ENCODE results near the gene SNRPD1.
A peak's percentile ranks its signal among the peaks of the same experiment; 100 is the strongest.
"Not testable (repeated sequence)": the region's sequence is repeated elsewhere in the genome, so short reads cannot be mapped to it uniquely, and the experiment has no call there.

Gene SNRPD1

DNA sequence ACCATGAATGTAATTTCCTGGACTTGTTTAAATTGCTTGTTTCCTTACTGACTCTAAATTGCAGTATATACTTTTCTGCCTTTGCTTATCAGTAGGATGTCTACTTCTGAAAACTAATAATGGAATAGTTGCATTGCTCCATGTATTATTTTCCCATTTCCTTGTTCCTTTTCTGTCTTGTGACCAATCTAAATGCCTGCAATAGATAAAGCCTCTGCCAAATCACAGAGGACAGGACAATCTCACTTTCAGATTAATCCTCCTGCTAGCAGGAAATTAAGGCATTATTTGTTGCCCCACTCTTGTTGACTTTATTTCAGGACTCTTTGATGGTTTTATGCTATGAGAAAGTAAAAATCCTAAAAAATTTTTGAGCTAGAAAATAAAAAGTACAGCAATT lies 6.9 kb upstream of the SNRPD1 start:
- DNase-seq (ENCODE audit: low read depth): no peak
- TF ChIP-seq, protein P1, sequence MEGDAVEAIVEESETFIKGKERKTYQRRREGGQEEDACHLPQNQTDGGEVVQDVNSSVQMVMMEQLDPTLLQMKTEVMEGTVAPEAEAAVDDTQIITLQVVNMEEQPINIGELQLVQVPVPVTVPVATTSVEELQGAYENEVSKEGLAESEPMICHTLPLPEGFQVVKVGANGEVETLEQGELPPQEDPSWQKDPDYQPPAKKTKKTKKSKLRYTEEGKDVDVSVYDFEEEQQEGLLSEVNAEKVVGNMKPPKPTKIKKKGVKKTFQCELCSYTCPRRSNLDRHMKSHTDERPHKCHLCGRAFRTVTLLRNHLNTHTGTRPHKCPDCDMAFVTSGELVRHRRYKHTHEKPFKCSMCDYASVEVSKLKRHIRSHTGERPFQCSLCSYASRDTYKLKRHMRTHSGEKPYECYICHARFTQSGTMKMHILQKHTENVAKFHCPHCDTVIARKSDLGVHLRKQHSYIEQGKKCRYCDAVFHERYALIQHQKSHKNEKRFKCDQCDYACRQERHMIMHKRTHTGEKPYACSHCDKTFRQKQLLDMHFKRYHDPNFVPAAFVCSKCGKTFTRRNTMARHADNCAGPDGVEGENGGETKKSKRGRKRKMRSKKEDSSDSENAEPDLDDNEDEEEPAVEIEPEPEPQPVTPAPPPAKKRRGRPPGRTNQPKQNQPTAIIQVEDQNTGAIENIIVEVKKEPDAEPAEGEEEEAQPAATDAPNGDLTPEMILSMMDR (IDR thresholded peaks at IDR 0.05; ENCODE audit: low read depth, low read length): no peak
- TF ChIP-seq POLR2A (IDR thresholded peaks at IDR 0.05; ENCODE audit: extremely low read depth, insufficient read length): no peak

DNA sequence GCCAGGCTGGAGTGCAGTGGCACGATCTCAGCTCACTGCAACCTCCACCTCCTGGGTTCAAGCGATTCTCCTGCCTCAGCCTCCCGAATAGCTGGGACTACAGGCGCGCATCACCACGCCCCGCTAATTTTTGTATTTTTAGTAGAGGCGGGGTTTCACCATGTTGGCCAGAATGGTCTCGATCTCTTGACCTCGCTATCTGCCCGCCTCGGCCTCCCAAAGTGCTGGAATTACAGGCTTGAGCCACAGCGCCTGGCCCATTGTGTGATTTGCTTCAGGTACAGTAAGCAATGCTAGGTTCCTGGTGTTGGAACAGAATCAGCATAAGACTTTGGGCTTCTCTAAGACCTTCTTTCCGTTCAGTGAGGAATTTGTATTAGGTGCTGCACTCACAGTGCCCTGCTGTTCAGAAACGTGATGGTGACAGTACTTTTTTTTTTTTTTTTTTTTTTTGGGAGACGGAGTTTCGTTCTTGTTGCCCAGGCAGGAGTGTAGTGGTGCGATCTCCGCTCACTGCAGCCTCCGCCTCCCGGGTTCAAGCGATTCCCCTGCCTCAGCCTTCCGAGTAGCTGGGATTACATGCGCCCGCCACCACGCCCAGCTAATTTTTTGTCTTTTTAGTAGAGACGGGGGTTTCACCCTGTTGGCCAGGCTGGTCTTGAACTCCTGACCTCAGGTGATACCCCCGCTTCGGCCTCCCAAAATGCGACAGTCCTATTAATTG lies 551 bp upstream of the SNRPD1 start:
- not testable (repeated sequence) for DNase-seq (ENCODE audit: low read depth)
- peak overlapping the region; percentile 99 for H3K4me3 ChIP-seq (ENCODE audit: low read depth, low read length)

More for the DNA sequence above, 6.9 kb upstream of the SNRPD1 start:
- no peak overlapping the region for H3K4me3 ChIP-seq (ENCODE audit: low read depth, low read length)

DNA sequence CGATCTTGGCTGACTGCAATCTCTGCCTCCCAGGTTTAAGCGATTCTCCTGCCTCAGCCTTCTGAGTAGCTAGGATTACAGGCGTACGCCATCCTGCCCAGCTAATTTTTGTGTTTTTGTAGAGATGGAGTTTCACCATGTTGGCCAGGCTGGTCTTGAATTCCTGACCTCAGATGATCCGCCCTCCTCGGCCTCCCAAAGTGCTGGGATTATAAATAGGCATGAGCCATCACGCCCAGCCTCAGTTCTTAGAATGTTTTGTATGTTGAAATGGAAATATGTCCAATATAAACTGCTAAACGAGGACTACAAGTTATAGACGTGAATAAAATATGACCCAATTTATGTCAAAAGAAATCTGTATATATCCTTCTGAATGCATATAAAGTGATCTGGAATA lies 9.5 kb downstream of the SNRPD1 start:
- DNase-seq (ENCODE audit: low read depth); H3K4me3 ChIP-seq (ENCODE audit: low read depth, low read length): not testable (repeated sequence)

DNA sequence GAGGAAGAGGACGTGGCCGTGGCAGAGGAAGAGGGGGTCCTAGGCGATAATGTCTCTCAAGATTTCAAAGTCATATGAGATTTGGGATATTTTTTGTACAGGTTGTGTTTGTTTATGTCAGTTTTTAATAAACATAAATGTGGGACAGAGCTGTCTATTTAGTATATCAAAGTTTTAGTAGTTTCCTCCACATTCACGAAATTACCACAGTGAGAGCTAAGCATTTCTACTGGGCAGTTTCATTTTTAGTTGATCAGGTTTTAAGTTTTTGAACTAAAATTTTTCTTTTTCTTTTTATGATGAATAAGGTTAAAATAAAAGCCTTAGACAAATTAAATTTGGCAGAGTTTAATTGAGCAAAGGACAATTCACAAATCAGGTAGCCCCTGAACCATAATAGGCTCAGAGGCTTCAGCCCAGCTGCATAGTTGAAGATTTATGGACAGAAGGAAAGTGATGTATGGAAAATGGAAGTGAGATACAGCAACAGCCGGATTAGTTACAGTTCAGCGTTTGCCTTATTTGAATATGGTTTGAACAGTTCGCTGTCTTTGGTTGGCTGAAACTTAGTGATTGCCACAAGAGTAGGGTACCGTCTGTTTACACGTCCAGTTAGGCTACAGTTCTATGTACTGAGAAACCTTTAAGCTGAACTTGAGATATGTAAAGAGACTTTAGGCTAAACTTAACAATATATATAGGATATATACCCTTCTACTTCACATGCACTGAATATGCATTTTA lies 17.1 kb downstream of the SNRPD1 start:
- DNase-seq (ENCODE audit: low read depth): no peak
- H3K4me3 ChIP-seq (ENCODE audit: low read depth, low read length): no peak overlapping the region
- TF ChIP-seq POLR2A (IDR thresholded peaks at IDR 0.05; ENCODE audit: extremely low read depth, insufficient read length): no peak
- TF ChIP-seq, protein P1 (IDR thresholded peaks at IDR 0.05; ENCODE audit: low read depth, low read length): no peak
- TF ChIP-seq, protein P2, sequence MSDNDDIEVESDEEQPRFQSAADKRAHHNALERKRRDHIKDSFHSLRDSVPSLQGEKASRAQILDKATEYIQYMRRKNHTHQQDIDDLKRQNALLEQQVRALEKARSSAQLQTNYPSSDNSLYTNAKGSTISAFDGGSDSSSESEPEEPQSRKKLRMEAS (IDR thresholded peaks at IDR 0.05; ENCODE audit: low read depth, low read length): no peak
- TF ChIP-seq MYC (IDR thresholded peaks at IDR 0.05; ENCODE audit: low read depth, low read length): no peak

DNA sequence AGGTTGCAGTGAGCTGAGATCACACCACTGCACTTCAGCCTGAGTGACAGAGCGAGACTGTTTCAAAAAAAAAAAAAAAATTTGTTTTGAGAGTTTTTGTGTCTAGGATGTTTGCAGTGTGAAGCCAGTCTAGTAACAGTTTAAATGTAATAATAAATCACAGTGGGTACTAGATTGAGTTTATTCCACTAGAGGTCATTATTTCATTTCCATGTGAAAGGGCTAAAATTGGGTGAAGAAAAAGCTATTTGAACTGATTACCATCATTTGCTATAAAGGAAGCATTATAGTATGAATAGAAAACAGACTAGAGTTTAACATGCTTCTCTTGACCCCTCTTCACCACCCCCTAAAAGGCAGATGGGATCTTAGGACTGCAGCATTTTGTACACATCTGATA lies 20.3 kb downstream of the SNRPD1 start:
- DNase-seq (ENCODE audit: low read depth): no peak

DNA sequence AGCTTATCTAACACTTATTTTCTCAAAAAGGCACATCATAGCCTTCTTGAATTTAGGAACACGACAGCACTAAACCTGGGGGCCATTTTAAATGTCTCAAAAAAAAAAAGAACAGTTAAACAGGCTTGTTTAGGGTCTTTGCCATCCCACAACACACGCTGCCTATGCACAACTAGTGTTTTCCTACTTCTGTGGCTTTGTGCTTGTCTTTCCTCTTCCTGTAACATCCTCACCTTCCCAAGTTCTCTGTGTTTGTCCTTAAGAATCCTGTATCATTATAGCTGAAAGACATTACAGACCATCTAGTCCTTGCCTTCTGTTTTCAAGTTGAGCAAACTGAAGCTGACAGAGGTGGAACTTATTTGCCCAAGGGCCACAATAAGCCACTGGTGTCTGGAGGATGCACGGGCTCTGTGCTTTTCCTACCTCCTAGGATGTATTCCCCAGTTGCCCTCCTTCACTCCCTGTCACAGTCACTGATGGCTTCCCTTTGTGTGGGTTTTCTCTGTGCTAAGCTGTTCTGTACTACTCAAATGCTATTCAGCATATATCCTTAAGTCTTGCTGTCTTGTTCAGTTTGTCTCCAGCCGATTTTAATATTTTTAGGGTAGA lies 22.6 kb downstream of the SNRPD1 start:
- TF ChIP-seq, protein P1 (IDR thresholded peaks at IDR 0.05; ENCODE audit: low read depth, low read length): no peak
- TF ChIP-seq MYC (IDR thresholded peaks at IDR 0.05; ENCODE audit: low read depth, low read length) (no peak), POLR2A (IDR thresholded peaks at IDR 0.05; ENCODE audit: extremely low read depth, insufficient read length) (no peak)
- TF ChIP-seq, protein P2 (IDR thresholded peaks at IDR 0.05; ENCODE audit: low read depth, low read length): no peak
- DNase-seq (ENCODE audit: low read depth): no peak
- H3K4me3 ChIP-seq (ENCODE audit: low read depth, low read length): no peak overlapping the region

More for the DNA sequence above, 20.3 kb downstream of the SNRPD1 start:
- no peak overlapping the region for H3K4me3 ChIP-seq (ENCODE audit: low read depth, low read length)
- TF ChIP-seq, protein P2 (IDR thresholded peaks at IDR 0.05; ENCODE audit: low read depth, low read length): no peak
- TF ChIP-seq, protein P1 (IDR thresholded peaks at IDR 0.05; ENCODE audit: low read depth, low read length): no peak
- TF ChIP-seq MYC (IDR thresholded peaks at IDR 0.05; ENCODE audit: low read depth, low read length): no peak
- no peak for TF ChIP-seq POLR2A (IDR thresholded peaks at IDR 0.05; ENCODE audit: extremely low read depth, insufficient read length)

Data from NB4 (cell line).